ENCODE data around the gene FUT3. TPM values are rescaled to one million over a fixed set of nuclear protein-coding genes. Genes with fewer than 3 reads are reported as not detected.
A peak's percentile ranks its signal among the peaks of the same experiment; 100 is the strongest.
"Not testable (repeated sequence)": the region's sequence is repeated elsewhere in the genome, so short reads cannot be mapped to it uniquely, and the experiment has no call there.

The FUT3 gene
- total RNA-seq, 1 experiment from 2014 or later, result 0.34 TPM

- Histone ChIP-seq H3K4me3 (ENCODE audit: low read depth, low read length) (no peak overlapping the region), H3K4me1 (peaks cover 5% of the 10 kb centered on the region; the same call in 1 of the 2 replicates), H3K9me3 (no peaks in the 10 kb centered on the region), H3K27me3 (replicated peaks; ENCODE audit: control insufficient read depth, insufficient read depth, low read length) (no peaks in the 10 kb centered on the region), H3K36me3 (ENCODE audit: control insufficient read depth, insufficient read depth, low read length) (no peaks in the 10 kb centered on the region; the same call in 1 of the 2 replicates)
- intact Hi-C loops (cut with micrococcal nuclease; ENCODE audit: unreplicated experiment), result no loop called here
- ChIA-PET CTCF (interaction anchor here (1.2 to 2.3 kb wide), 2 partner anchors 88 kb away, joined by 7 to 19 read pairs; partner anchors contain the start of gene NRTN), POLR2A (interaction anchor here (0.6 kb wide), 1 partner anchor 33 kb away, joined by 3 read pairs; no protein-coding TSS in a partner anchor)
- Mint-ChIP-seq H3K36me3 (ENCODE audit: insufficient read depth, unreplicated experiment) (peaks cover 38% of the 10 kb centered on the region), H3K27ac (ENCODE audit: unreplicated experiment) (no peak overlapping the region), H3K4me3 (ENCODE audit: unreplicated experiment) (no peak overlapping the region), H3K9me3 (ENCODE audit: unreplicated experiment) (no peaks in the 10 kb centered on the region), H3K4me1 (ENCODE audit: low read depth, unreplicated experiment) (peaks cover 9% of the 10 kb centered on the region), H3K27me3 (ENCODE audit: insufficient read depth, unreplicated experiment) (no peaks in the 10 kb centered on the region)
- BruUV-seq (replicated peaks), result no TSS peak
- TF ChIP-seq CTCF (IDR thresholded peaks at IDR 0.05; ENCODE audit: insufficient read depth in 1 of 2, low read depth in 1 of 2, low read length in 1 of 2, severe bottlenecking in 1 of 2, unreplicated experiment in 1 of 2), result no peak
- DNase-seq, result no peak
Measured at GRCh38 chr19:5891572-5891937, 40.3 kb upstream of the FUT3 start.

GRCh38 chr19:5890099-5890498 is 38.9 kb upstream of the FUT3 start:
- no peak overlapping the region for H3K4me3 ChIP-seq (ENCODE audit: low read depth, low read length)
- no peaks in the 10 kb centered on the region for H3K27me3 ChIP-seq (replicated peaks; ENCODE audit: control insufficient read depth, insufficient read depth, low read length)
- BruUV-seq (replicated peaks), result no TSS peak
- intact Hi-C loops (cut with micrococcal nuclease; ENCODE audit: unreplicated experiment), result no loop called here
- peaks cover 9% of the 10 kb centered on the region for H3K4me1 Mint-ChIP-seq (ENCODE audit: low read depth, unreplicated experiment)
- H3K9me3 Mint-ChIP-seq (ENCODE audit: unreplicated experiment), result no peaks in the 10 kb centered on the region
- H3K4me1 ChIP-seq, result peaks cover 5% of the 10 kb centered on the region; the same call in 1 of the 2 replicates
- ChIA-PET CTCF (interaction anchor here (1.1 to 2.3 kb wide), 2 partner anchors 14 to 86 kb away, joined by 3 to 19 read pairs; partner anchors contain the start of genes NRTN and VMAC), POLR2A (no interaction called here)
- H3K27ac Mint-ChIP-seq (ENCODE audit: unreplicated experiment), result peak overlapping the region; percentile 5
- DNase-seq, result no peak
- no peak overlapping the region for H3K4me3 Mint-ChIP-seq (ENCODE audit: unreplicated experiment)
- no peaks in the 10 kb centered on the region for H3K27me3 Mint-ChIP-seq (ENCODE audit: insufficient read depth, unreplicated experiment)
- no peaks in the 10 kb centered on the region for H3K9me3 ChIP-seq
- no peaks in the 10 kb centered on the region for H3K36me3 ChIP-seq (ENCODE audit: control insufficient read depth, insufficient read depth, low read length)
- TF ChIP-seq CTCF (IDR thresholded peaks at IDR 0.05; ENCODE audit: insufficient read depth in 1 of 2, low read depth in 1 of 2, low read length in 1 of 2, severe bottlenecking in 1 of 2, unreplicated experiment in 1 of 2), result no peak
- H3K36me3 Mint-ChIP-seq (ENCODE audit: insufficient read depth, unreplicated experiment), result peaks cover 31% of the 10 kb centered on the region

GRCh38 chr19:5889288-5889971 is 38.2 kb upstream of the FUT3 start:
- no peak for TF ChIP-seq CTCF (IDR thresholded peaks at IDR 0.05; ENCODE audit: insufficient read depth in 1 of 2, low read depth in 1 of 2, low read length in 1 of 2, severe bottlenecking in 1 of 2, unreplicated experiment in 1 of 2)
- Mint-ChIP-seq H3K4me1 (ENCODE audit: low read depth, unreplicated experiment) (peaks cover 9% of the 10 kb centered on the region), H3K36me3 (ENCODE audit: insufficient read depth, unreplicated experiment) (peaks cover 28% of the 10 kb centered on the region), H3K9me3 (ENCODE audit: unreplicated experiment) (no peaks in the 10 kb centered on the region), H3K27me3 (ENCODE audit: insufficient read depth, unreplicated experiment) (no peaks in the 10 kb centered on the region), H3K4me3 (ENCODE audit: unreplicated experiment) (no peak overlapping the region), H3K27ac (ENCODE audit: unreplicated experiment) (peak overlapping the region; percentile 5)
- no TSS peak for BruUV-seq (replicated peaks)
- DNase-seq, result no peak
- Histone ChIP-seq H3K9me3 (no peaks in the 10 kb centered on the region), H3K4me1 (peaks cover 5% of the 10 kb centered on the region; the same call in 1 of the 2 replicates), H3K4me3 (ENCODE audit: low read depth, low read length) (no peak overlapping the region), H3K27me3 (replicated peaks; ENCODE audit: control insufficient read depth, insufficient read depth, low read length) (no peaks in the 10 kb centered on the region), H3K36me3 (ENCODE audit: control insufficient read depth, insufficient read depth, low read length) (no peaks in the 10 kb centered on the region)
- POLR2A ChIA-PET, result no interaction called here
- intact Hi-C loops (cut with micrococcal nuclease; ENCODE audit: unreplicated experiment), result no loop called here
- CTCF ChIA-PET, result interaction anchor here (2.3 kb wide), 1 partner anchor 86 kb away, joined by 19 read pairs; the partner anchor contains the start of gene NRTN

GRCh38 chr19:5884065-5884811 is 33.0 kb upstream of the FUT3 start:
- H3K4me1 Mint-ChIP-seq (ENCODE audit: low read depth, unreplicated experiment); H3K9me3 Mint-ChIP-seq (ENCODE audit: unreplicated experiment); CTCF ChIA-PET; BruUV-seq (replicated peaks); POLR2A ChIA-PET; H3K27ac Mint-ChIP-seq (ENCODE audit: unreplicated experiment); H3K27me3 Mint-ChIP-seq (ENCODE audit: insufficient read depth, unreplicated experiment); H3K36me3 Mint-ChIP-seq (ENCODE audit: insufficient read depth, unreplicated experiment); H3K9me3 ChIP-seq; H3K4me3 Mint-ChIP-seq (ENCODE audit: unreplicated experiment); H3K36me3 ChIP-seq (ENCODE audit: control insufficient read depth, insufficient read depth, low read length); H3K27me3 ChIP-seq (replicated peaks; ENCODE audit: control insufficient read depth, insufficient read depth, low read length); intact Hi-C loops (cut with micrococcal nuclease; ENCODE audit: unreplicated experiment); DNase-seq; H3K4me3 ChIP-seq (ENCODE audit: low read depth, low read length): not testable (repeated sequence)
- peaks cover 26% of the 10 kb centered on the region for H3K4me1 ChIP-seq

Measured in Caco-2 (cell line).